ENCODE data around the gene PLK1.

- TF ChIP-seq EZH2 (IDR thresholded peaks at IDR 0.05; ENCODE audit: insufficient read depth, poor library complexity, severe bottlenecking) = no peak
- no peak for TF ChIP-seq EZH2phosphoT487 (IDR thresholded peaks at IDR 0.05; ENCODE audit: insufficient read depth, low read depth)
Measured at GRCh38 chr16:23692190-23692837, 13.6 kb downstream of the PLK1 start.

All from GM23248 (cell line).